SU-DHL-6 (cell line): ENCODE data around the gene FARS2.

Experiments used
- H2AFZ ChIP-seq: fragments of 200-600 bp; sonication (generic); 2 replicates; pipeline ENCODE4 v1.6.1; 2014; ENCODE audit warnings: low read depth, mild to moderate bottlenecking, moderate library complexity, mixed read lengths, antibody characterized with exemption, low read length; ENCODE audit not compliant: severe bottlenecking
- H3F3A ChIP-seq: fragments of 200-600 bp; shearing (Covaris generic); 2 replicates; pipeline ENCODE4 v1.6.0; 2016; ENCODE audit warnings: antibody characterized with exemption, mild to moderate bottlenecking; ENCODE audit not compliant: insufficient read depth
- H3K27ac ChIP-seq: fragments of 200-600 bp; sonication (generic); 2 replicates; pipeline ENCODE4 v1.5.1; 2016; ENCODE audit warnings: low read depth, mild to moderate bottlenecking, low read length, moderate library complexity, mixed read lengths
- H3K27me3 ChIP-seq: fragments of 200-600 bp; sonication (generic), shearing (Covaris generic); 2 replicates; pipeline ENCODE4 v1.6.0; 2014; ENCODE audit warnings: mild to moderate bottlenecking, low read length
- H3K36me3 ChIP-seq: fragments of 200-600 bp; sonication (generic); 2 replicates; pipeline ENCODE4 v1.6.1; 2014; ENCODE audit warnings: mild to moderate bottlenecking, low read length, mixed read lengths
- H3K4me2 ChIP-seq: fragments of 300-600, 200-600 bp; shearing (Covaris generic), sonication (generic); 2 replicates; pipeline ENCODE4 v1.6.0; 2014; ENCODE audit warnings: low read length, low read depth, mild to moderate bottlenecking; ENCODE audit not compliant: poor library complexity, severe bottlenecking
- H3K4me3 ChIP-seq: fragments of 200-600 bp; sonication (generic); 2 replicates; pipeline ENCODE4 v1.5.1; 2014; ENCODE audit warnings: antibody characterized with exemption, low read length, mild to moderate bottlenecking, mixed read lengths; ENCODE audit not compliant: insufficient read depth, poor library complexity, severe bottlenecking
- H3K79me2 ChIP-seq: fragments of 200-600 bp; sonication (generic); 2 replicates; pipeline ENCODE4 v1.6.1; 2014; ENCODE audit warnings: mild to moderate bottlenecking, low read length, moderate library complexity; ENCODE audit not compliant: insufficient read depth
- H3K9ac ChIP-seq: fragments of 200-600 bp; sonication (generic); 2 replicates; pipeline ENCODE4 v1.7.0; 2014; ENCODE audit warnings: mild to moderate bottlenecking, low read length
- H3K9me2 ChIP-seq: fragments of 200-600 bp; sonication (generic); replicated peaks from 2 replicates; pipeline ENCODE4 v1.6.1; 2014; ENCODE audit warnings: low read length; ENCODE audit not compliant: insufficient read depth
- H3K9me3 ChIP-seq: fragments of 200-600 bp; sonication (generic); 2 replicates; pipeline ENCODE4 v1.6.1; 2014; ENCODE audit warnings: low read length, mixed read lengths; ENCODE audit not compliant: insufficient read depth
- H4K20me1 ChIP-seq: fragments of 200-600 bp; sonication (generic); 2 replicates; pipeline ENCODE4 v1.6.1; 2014; ENCODE audit warnings: low read depth, mild to moderate bottlenecking, antibody characterized with exemption, low read length, moderate library complexity, mixed read lengths
- CTCF ChIP-seq: fragments of 200-600 bp; sonication (generic); IDR thresholded peaks from one replicate; pipeline ENCODE4 v1.5.1; 2017; ENCODE audit warnings: antibody characterized with exemption, mild to moderate bottlenecking, low read length, moderate library complexity; ENCODE audit not compliant: insufficient read depth, poor library complexity, severe bottlenecking
- EZH2phosphoT487 ChIP-seq: fragments of 200-600 bp; sonication (generic), shearing (Covaris generic); conservative IDR thresholded peaks from 2 replicates; pipeline ENCODE4 v1.6.1; 2018; ENCODE audit warnings: mild to moderate bottlenecking, antibody characterized with exemption, low read length, moderate library complexity, mixed read lengths

FARS2 gene

GRCh38 chr6:5707281-5708045 lies 446.1 kb downstream of the FARS2 start:
- Histone ChIP-seq H3K9me2 (no peaks in the 10 kb centered on the region), H3K27ac (no peak overlapping the region), H3K36me3 (no peaks in the 10 kb centered on the region), H4K20me1 (no peaks in the 10 kb centered on the region), H3K27me3 (no peaks in the 10 kb centered on the region), H3F3A (no peaks in the 10 kb centered on the region), H3K4me2 (no peak overlapping the region), H2AFZ (no peak overlapping the region), H3K79me2 (no peaks in the 10 kb centered on the region), H3K4me3 (no peak overlapping the region), H3K9ac (no peak overlapping the region), H3K9me3 (no peaks in the 10 kb centered on the region)
- no peak for TF ChIP-seq CTCF
- TF ChIP-seq EZH2phosphoT487, result no peak

DNA sequence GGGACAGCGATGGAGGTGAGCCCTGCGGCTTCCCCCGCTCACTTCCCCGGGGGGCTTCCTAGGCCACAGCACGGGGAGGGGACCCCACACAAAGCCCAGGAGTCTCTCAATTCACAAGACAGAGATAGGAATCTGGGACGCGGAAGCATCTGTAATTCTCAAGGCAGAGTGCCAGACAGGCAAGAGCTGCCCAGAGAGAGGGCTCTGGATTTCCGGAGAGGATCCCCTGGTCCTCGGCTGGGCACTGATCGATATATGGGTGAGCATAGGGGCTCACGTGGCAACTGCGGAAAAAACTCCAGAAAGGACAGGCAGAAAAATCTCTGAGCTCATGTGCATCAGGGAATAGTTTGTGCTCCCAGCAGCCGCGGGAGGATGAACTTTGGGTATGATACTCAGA lies 449.2 kb downstream of the FARS2 start:
- Histone ChIP-seq H3K9me3 (no peaks in the 10 kb centered on the region), H3K79me2 (no peaks in the 10 kb centered on the region), H3K4me3 (no peak overlapping the region), H3K4me2 (no peak overlapping the region), H3F3A (no peaks in the 10 kb centered on the region), H3K9ac (no peak overlapping the region), H3K27ac (no peak overlapping the region), H3K9me2 (no peaks in the 10 kb centered on the region), H3K27me3 (no peaks in the 10 kb centered on the region), H3K36me3 (no peaks in the 10 kb centered on the region), H2AFZ (no peak overlapping the region), H4K20me1 (no peaks in the 10 kb centered on the region)
- TF ChIP-seq CTCF, result no peak
- TF ChIP-seq EZH2phosphoT487, result no peak

DNA sequence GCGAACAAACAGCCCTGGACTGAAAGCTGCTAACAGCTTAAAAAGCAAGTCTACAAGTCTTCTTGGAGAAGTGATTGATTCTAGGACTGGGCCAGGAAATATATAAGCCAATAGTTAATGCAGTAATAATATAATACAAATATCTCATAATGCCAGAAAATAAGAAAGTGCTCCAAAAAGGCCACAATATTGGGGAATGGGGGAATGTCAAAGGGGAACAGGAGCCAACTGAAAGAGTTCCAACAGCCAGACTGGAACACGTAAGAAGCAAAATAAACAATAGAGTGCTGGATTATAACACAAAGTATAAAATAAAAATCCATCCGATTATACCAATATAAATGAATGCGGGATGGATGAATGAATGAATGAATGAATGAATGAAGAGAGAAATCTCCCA lies 449.6 kb downstream of the FARS2 start:
- Histone ChIP-seq H3K27me3 (no peaks in the 10 kb centered on the region), H3K9me2 (no peaks in the 10 kb centered on the region), H2AFZ (no peak overlapping the region), H3K4me3 (no peak overlapping the region), H3K4me2 (no peak overlapping the region), H4K20me1 (no peaks in the 10 kb centered on the region), H3K9me3 (no peaks in the 10 kb centered on the region), H3K27ac (no peak overlapping the region), H3K9ac (no peak overlapping the region), H3K79me2 (no peaks in the 10 kb centered on the region), H3F3A (no peaks in the 10 kb centered on the region), H3K36me3 (no peaks in the 10 kb centered on the region)
- TF ChIP-seq CTCF, result no peak
- TF ChIP-seq EZH2phosphoT487, result no peak
